ENCODE measurements around the gene TINCR. TPM values are rescaled to one million over a fixed set of nuclear protein-coding genes. Genes with fewer than 3 reads are reported as not detected.

TINCR gene
- total RNA-seq, 1 experiment from 2014 or later, result 4.4 TPM

- POLR2A ChIA-PET (ENCODE audit: unreplicated experiment), result interaction anchor here (0.8 kb wide), 1 partner anchor 61 kb away, joined by 12 read pairs; no protein-coding TSS in a partner anchor
These were observed 5.0 kb upstream of the TINCR start for GRCh38 chr19:5572556-5573286.

GRCh38 chr19:5571777-5572176 is 4.0 kb upstream of the TINCR start:
- H2AFZ ChIP-seq, result no peak overlapping the region
- no peak for DNase-seq
- ChIA-PET CTCF (no interaction called here), POLR2A (ENCODE audit: unreplicated experiment) (no interaction called here)
- H3K4me1 ChIP-seq (replicated peaks; ENCODE audit: insufficient read depth), result peaks cover 24% of the 10 kb centered on the region
- H3K79me2 ChIP-seq (ENCODE audit: low read depth), result no peaks in the 10 kb centered on the region
- peaks cover 5% of the 10 kb centered on the region; the same call in 1 of the 2 replicates for H3K27me3 ChIP-seq (ENCODE audit: insufficient read depth, low read depth)
- no peaks in the 10 kb centered on the region for H3K9me2 ChIP-seq (ENCODE audit: insufficient read depth)
- H3K4me3 ChIP-seq, result no peak overlapping the region
- BruUV-seq (replicated peaks), result no TSS peak
- peaks cover 15% of the 10 kb centered on the region; the same call in 1 of the 2 replicates for H3F3A ChIP-seq (ENCODE audit: insufficient read depth, low read depth)
- intact Hi-C loops (cut with micrococcal nuclease; ENCODE audit: unreplicated experiment), result loop anchor here (2.0 to 10.0 kb wide), 2 partner anchors 287 to 523 kb away; no protein-coding TSS in a partner anchor
- no peaks in the 10 kb centered on the region for H4K20me1 ChIP-seq (ENCODE audit: insufficient read depth)
- H3K4me2 ChIP-seq, result peak overlapping the region; percentile 60; the same call in 1 of the 2 replicates
- no peaks in the 10 kb centered on the region for H3K9me3 ChIP-seq (ENCODE audit: insufficient read depth, low read depth)
- H3K36me3 ChIP-seq (ENCODE audit: low read depth), result no peaks in the 10 kb centered on the region
- TF ChIP-seq CTCF (conservative IDR thresholded peaks at IDR 0.05), result no peak
- TF ChIP-seq EZH2 (IDR thresholded peaks at IDR 0.05; ENCODE audit: low read depth), result no peak
- H3K27ac ChIP-seq, result peak overlapping the region; percentile 73

More at GRCh38 chr19:5572556-5573286, 5.0 kb upstream of the TINCR start:
- no peaks in the 10 kb centered on the region for H3K27me3 ChIP-seq (ENCODE audit: insufficient read depth, low read depth)
- H2AFZ ChIP-seq, result no peak overlapping the region; the same call in 1 of the 2 replicates
- H3K4me2 ChIP-seq, result peak overlapping the region; percentile 60
- no peaks in the 10 kb centered on the region for H3K9me2 ChIP-seq (ENCODE audit: insufficient read depth)
- TF ChIP-seq CTCF (conservative IDR thresholded peaks at IDR 0.05) (no peak), EZH2 (IDR thresholded peaks at IDR 0.05; ENCODE audit: low read depth) (no peak)
- H3K4me3 ChIP-seq, result no peak overlapping the region
- H3K4me1 ChIP-seq (replicated peaks; ENCODE audit: insufficient read depth), result peaks cover 24% of the 10 kb centered on the region
- CTCF ChIA-PET, result no interaction called here
- H3K79me2 ChIP-seq (ENCODE audit: low read depth), result no peaks in the 10 kb centered on the region
- H4K20me1 ChIP-seq (ENCODE audit: insufficient read depth), result no peaks in the 10 kb centered on the region
- no peaks in the 10 kb centered on the region for H3K36me3 ChIP-seq (ENCODE audit: low read depth)
- DNase-seq, result peak; percentile 63 to 75
- H3K9me3 ChIP-seq (ENCODE audit: insufficient read depth, low read depth), result no peaks in the 10 kb centered on the region
- BruUV-seq (replicated peaks), result no TSS peak
- H3F3A ChIP-seq (ENCODE audit: insufficient read depth, low read depth), result peaks cover 15% of the 10 kb centered on the region; the same call in 1 of the 2 replicates
- intact Hi-C loops (cut with micrococcal nuclease; ENCODE audit: unreplicated experiment), result loop anchor here (2.0 to 10.0 kb wide), 2 partner anchors 288 to 524 kb away; no protein-coding TSS in a partner anchor
- peak overlapping the region; percentile 73 for H3K27ac ChIP-seq

GRCh38 chr19:5567970-5568407 is 236 bp upstream of the TINCR start:
- no TSS peak for BruUV-seq (replicated peaks)

More at GRCh38 chr19:5567970-5568407, 236 bp upstream of the TINCR start:
- no peak overlapping the region; the same call in 1 of the 2 replicates for H3K4me3 ChIP-seq
- no peak overlapping the region for H2AFZ ChIP-seq
- ChIA-PET POLR2A (ENCODE audit: unreplicated experiment) (no interaction called here), CTCF (interaction anchor here (0.6 to 0.7 kb wide), 4 partner anchors 10 to 1259 kb away, joined by 3 to 8 read pairs (median 4); no protein-coding TSS in a partner anchor)
- no peak for TF ChIP-seq EZH2 (IDR thresholded peaks at IDR 0.05; ENCODE audit: low read depth)
- no peak for TF ChIP-seq CTCF (conservative IDR thresholded peaks at IDR 0.05)
- peaks cover 12% of the 10 kb centered on the region for H3K4me1 ChIP-seq (replicated peaks; ENCODE audit: insufficient read depth)
- H3K9me2 ChIP-seq (ENCODE audit: insufficient read depth), result no peaks in the 10 kb centered on the region
- H3K27ac ChIP-seq, result no peak overlapping the region
- H3K36me3 ChIP-seq (ENCODE audit: low read depth), result no peaks in the 10 kb centered on the region
- no peaks in the 10 kb centered on the region for H4K20me1 ChIP-seq (ENCODE audit: insufficient read depth)
- intact Hi-C loops (cut with micrococcal nuclease; ENCODE audit: unreplicated experiment), result no loop called here
- peak in 1 of 2 experiments; percentile 34 for DNase-seq
- H3F3A ChIP-seq (ENCODE audit: insufficient read depth, low read depth), result peaks cover 10% of the 10 kb centered on the region; the same call in 1 of the 2 replicates
- H3K27me3 ChIP-seq (ENCODE audit: insufficient read depth, low read depth), result peaks cover 6% of the 10 kb centered on the region; the same call in 1 of the 2 replicates
- 0 out of 2 replicates have a peak, but pooled peaks cover 4% of the 10 kb centered on the region for H3K79me2 ChIP-seq (ENCODE audit: low read depth)
- H3K4me2 ChIP-seq, result peak overlapping the region; percentile 40; the same call in 1 of the 2 replicates
- no peaks in the 10 kb centered on the region for H3K9me3 ChIP-seq (ENCODE audit: insufficient read depth, low read depth)

All from PC-9 (cell line).